Right lobe of liver (tissue), 6 donors: Measurements from ENCODE around the gene F2R. TPM values are rescaled to one million over a fixed set of nuclear protein-coding genes. Genes with fewer than 3 reads are reported as not detected.

Experiments
- ATAC-seq, 4 donors: fragments of 200-7000 bp; cut with Tn5 transposase; one replicate each; pipeline ENCODE4 v1.9.1; 2020; ENCODE audit warnings: mild to moderate bottlenecking in 4 of 4, moderate library complexity in 4 of 4
- DNase-seq, 3 donors: peaks; one replicate each; pipeline ENCODE4 v3.0.0-alpha.2; 2020
- H3K27ac ChIP-seq, 3 donors: fragments of 200-600 bp; one replicate each; pipeline ENCODE4 v1.8.0; 2022
- H3K27me3 ChIP-seq, 2 donors: fragments of 200-600 bp; one replicate each; pipeline ENCODE4 v1.8.0; 2022
- H3K36me3 ChIP-seq, 4 donors: fragments of 200-600 bp; sonication (generic) in 1 of 4; one replicate each; pipeline versions ENCODE4 v1.5.1 to v1.8.0; 2017 to 2022; ENCODE audit warnings: control low read depth in 1 of 4
- H3K4me1 ChIP-seq, 4 donors: fragments of 200-600 bp; sonication (generic) in 1 of 4; one replicate each; pipeline versions ENCODE4 v1.5.1 to v1.8.0; 2017 to 2022; ENCODE audit warnings: control low read depth in 1 of 4
- H3K4me3 ChIP-seq, 3 donors: fragments of 200-600 bp; one replicate each; pipeline ENCODE4 v1.8.0; 2022
- H3K9me3 ChIP-seq, 4 donors: fragments of 200-600 bp; sonication (generic) in 1 of 4; one replicate each; pipeline versions ENCODE4 v1.5.1 to v1.8.0; 2017 to 2022; ENCODE audit warnings: control low read depth in 1 of 4
- CTCF ChIP-seq, 4 donors: fragments of 200-600 bp in 3 of 4; fragments of 450-650 bp in 1 of 4; IDR thresholded peaks; one replicate each; pipeline versions ENCODE4 v1.5.1 to v1.8.0; 2016 to 2022; ENCODE audit warnings: antibody characterized with exemption in 4 of 4, mild to moderate bottlenecking in 2 of 4
- POLR2A ChIP-seq: fragments of 450-650 bp; IDR thresholded peaks from one replicate; pipeline ENCODE4 v1.6.1; 2017; ENCODE audit warnings: antibody characterized with exemption, mild to moderate bottlenecking
- WGBS: methylation state at CpG from one replicate; pipeline ENCODE4 v1.1.6; 2018; ENCODE audit warnings: low coverage, low lambda C conversion rate; ENCODE audit not compliant: insufficient coverage; ENCODE audit errors: missing lambda C conversion rate; 5-methylcytosine and 5-hydroxymethylcytosine counted together
- intact Hi-C, 2 donors: fragments of 100-400 bp; cut with DNase I; formaldehyde crosslinking; loops; one replicate each; pipeline versions ENCODE4 v1.11.2 to v1.14.1; 2022
- total RNA-seq, 6 experiments: library from RNA; depleted of rRNA in 2 of 6; stranded (reverse); fragments of >200 nt in 2 of 6; fragmentation: NEBNext Ultra II Directional in 3 of 6; extraction: Animal tissue kit (Norgen Biotek cat#: 25700) in 3 of 6; gene quantifications; one replicate each; pipeline versions ENCODE4 v1.1.0 to v1.2.4, GENCODE V29; 2016 to 2023
- donor health status: DM: no; HTN: yes; CAD: no.
- donor health status: DM: no; HTN: no; CAD: no.
- donor health status: DM: no; HTN: no; CAD: no.
- donor health status: DM: no; HTN: yes; CAD: no.
- donor health status: DM: no; HTN: yes; CAD: no.

Gene F2R
- total RNA-seq, 6 experiments from 2014 or later: 3.5 to 18.4 (median 11.4) TPM

GRCh38 chr5:76683816-76684731, 31.9 kb upstream of the F2R start:
- no peaks in the 10 kb centered on the region for H3K9me3 ChIP-seq
- WGBS: 34% methylated on average over 9 of the region's 9 CpGs
- peaks cover 0 to 9% (median 4%) of the 10 kb centered on the region in 4 donors for H3K4me1 ChIP-seq
- H3K27me3 ChIP-seq: no peaks in the 10 kb centered on the region
- DNase-seq: no peak
- ATAC-seq: peak; percentile 27 to 66 (median 49)
- peaks cover 0 to 12% (median 0%) of the 10 kb centered on the region in 4 donors for H3K36me3 ChIP-seq
- intact Hi-C loops: no loop called here
- H3K27ac ChIP-seq: no peak overlapping the region
- TF ChIP-seq POLR2A (no peak), CTCF (IDR thresholded peaks at IDR 0.05) (no peak)
- H3K4me3 ChIP-seq: no peak overlapping the region

- TF ChIP-seq CTCF (IDR thresholded peaks at IDR 0.05) (no peak), POLR2A (no peak)
- Histone ChIP-seq H3K9me3 (no peaks in the 10 kb centered on the region), H3K4me1 (peaks cover 0 to 9% (median 4%) of the 10 kb centered on the region in 4 donors), H3K27me3 (no peaks in the 10 kb centered on the region), H3K36me3 (peaks cover 0 to 12% (median under 1%) of the 10 kb centered on the region in 4 donors), H3K4me3 (no peak overlapping the region), H3K27ac (no peak overlapping the region)
- DNase-seq (no peak), ATAC-seq (peak in 2 of 4 donors; percentile 10 to 59)
- intact Hi-C loops: no loop called here
- 69% methylated on average over 2 of the region's 5 CpGs for WGBS
Measured at GRCh38 chr5:76684756-76685519, 31.0 kb upstream of the F2R start.

- DNase-seq: no peak
- peaks cover 0 to 12% (median 3%) of the 10 kb centered on the region in 4 donors for H3K36me3 ChIP-seq
- no peak overlapping the region for H3K4me3 ChIP-seq
- no peak for ATAC-seq
- no peaks in the 10 kb centered on the region for H3K27me3 ChIP-seq
- no peak for TF ChIP-seq POLR2A
- no peak for TF ChIP-seq CTCF (IDR thresholded peaks at IDR 0.05)
- intact Hi-C loops: no loop called here
- no peaks in the 10 kb centered on the region for H3K9me3 ChIP-seq
- peaks cover 0 to 9% (median 4%) of the 10 kb centered on the region in 4 donors for H3K4me1 ChIP-seq
- H3K27ac ChIP-seq: no peak overlapping the region
- WGBS: 68% methylated on average over 3 of the region's 3 CpGs
Measured at GRCh38 chr5:76685704-76686103, 30.2 kb upstream of the F2R start.

- TF ChIP-seq CTCF (IDR thresholded peaks at IDR 0.05) (no peak), POLR2A (no peak)
Measured at GRCh38 chr5:76688212-76688611, 27.7 kb upstream of the F2R start.

More at GRCh38 chr5:76688212-76688611, 27.7 kb upstream of the F2R start:
- H3K4me1 ChIP-seq: peaks cover 0 to 9% (median 4%) of the 10 kb centered on the region in 4 donors
- no peak overlapping the region for H3K27ac ChIP-seq
- no peaks in the 10 kb centered on the region for H3K9me3 ChIP-seq
- no peak overlapping the region for H3K4me3 ChIP-seq
- WGBS: 100% methylated on average over 1 of the region's 1 CpG
- ATAC-seq: no peak
- H3K36me3 ChIP-seq: peaks cover 0 to 17% (median 6%) of the 10 kb centered on the region in 4 donors
- no peaks in the 10 kb centered on the region for H3K27me3 ChIP-seq
- no peak for DNase-seq
- intact Hi-C loops: no loop called here
